Right cardiac atrium (tissue), 5 donors: Measurements from ENCODE around the gene C3orf33. TPM values are rescaled to one million over a fixed set of nuclear protein-coding genes. Genes with fewer than 3 reads are reported as not detected.
A peak's percentile ranks its signal among the peaks of the same experiment; 100 is the strongest.
"Not testable (repeated sequence)": the region's sequence is repeated elsewhere in the genome, so short reads cannot be mapped to it uniquely, and the experiment has no call there.

Experiments
- ATAC-seq, 2 donors: fragments of 200-7000 bp; cut with Tn5 transposase; one replicate each; pipeline versions ENCODE4 v1.8.0 to v1.9.1; 2020; ENCODE audit warnings: moderate library complexity in 2 of 2, mild to moderate bottlenecking in 1 of 2
- DNase-seq, 3 donors: peaks; one replicate each; pipeline ENCODE4 v3.0.0-alpha.2; 2020
- H3K27ac ChIP-seq: one replicate; pipeline ENCODE4 v1.5.1; 2013; ENCODE audit warnings: mild to moderate bottlenecking, low read length, control low read depth, moderate library complexity
- H3K27me3 ChIP-seq: one replicate; pipeline ENCODE4 v1.6.1; 2013; ENCODE audit not compliant: control insufficient read depth, insufficient read depth
- H3K4me1 ChIP-seq: one replicate; pipeline ENCODE4 v1.6.1; 2013; ENCODE audit warnings: low read length; ENCODE audit not compliant: control insufficient read depth, insufficient read depth
- H3K4me3 ChIP-seq: one replicate; pipeline ENCODE4 v1.5.1; 2013; ENCODE audit warnings: low read length, control low read depth
- H3K9me3 ChIP-seq: one replicate; pipeline ENCODE4 v1.6.1; 2013; ENCODE audit warnings: low read length; ENCODE audit not compliant: control insufficient read depth
- WGBS: extraction: QIAGEN DNeasy Blood & Tissue Kit; methylation state at CpG from one replicate; pipeline ENCODE4 v1.1.7; 2013; 5-methylcytosine and 5-hydroxymethylcytosine counted together
- intact Hi-C, 4 donors: fragments of 100-400 bp; cut with DNase I; formaldehyde crosslinking; loops; one replicate each; pipeline versions ENCODE4 v1.11.0 to v1.14.0; 2022 to 2023
- polyA plus RNA-seq: library from polyadenylated mRNA; stranded (reverse); fragments of 200-250 nt; gene quantifications from one replicate; pipeline ENCODE4 v1.2.3, GENCODE V29; 2013
- total RNA-seq, 4 donors: library from RNA; stranded (reverse); fragmentation: NEBNext Ultra II Directional; extraction: Animal tissue kit (Norgen Biotek cat#: 25700); gene quantifications; one replicate each; pipeline ENCODE4 v1.2.1, GENCODE V29; 2021
- donor health status: healthy with polysubstance abuse.
- donor health status: DM: no; HTN: yes; CAD: no.
- donor health status: DM: no; HTN: no; CAD: no.
- donor health status: DM: no; HTN: yes; CAD: no; lungs with severe emphysema.
- donor health status: DM: yes; HTN: yes; CAD: no.

The C3orf33 gene
- total and polyA plus RNA-seq, 5 donors, result 6.0 to 11.0 (median 7.9) TPM

- ATAC-seq, H3K27ac ChIP-seq, H3K4me1 ChIP-seq, H3K27me3 ChIP-seq, H3K4me3 ChIP-seq, DNase-seq, intact Hi-C loops, H3K9me3 ChIP-seq: not testable (repeated sequence)
- WGBS, result 97% methylated on average over 13 of the region's 13 CpGs
Observed at GRCh38 chr3:155828490-155829098, 22.5 kb upstream of the C3orf33 start.

GRCh38 chr3:155815030-155815545, 9.0 kb upstream of the C3orf33 start:
- ATAC-seq (no peak), DNase-seq (no peak)
- H3K27ac ChIP-seq, result no peak overlapping the region
- intact Hi-C loops, result no loop called here
- no peaks in the 10 kb centered on the region for H3K4me1 ChIP-seq
- H3K27me3 ChIP-seq, result no peaks in the 10 kb centered on the region
- H3K9me3 ChIP-seq, result no peaks in the 10 kb centered on the region
- no peak overlapping the region for H3K4me3 ChIP-seq

DNA sequence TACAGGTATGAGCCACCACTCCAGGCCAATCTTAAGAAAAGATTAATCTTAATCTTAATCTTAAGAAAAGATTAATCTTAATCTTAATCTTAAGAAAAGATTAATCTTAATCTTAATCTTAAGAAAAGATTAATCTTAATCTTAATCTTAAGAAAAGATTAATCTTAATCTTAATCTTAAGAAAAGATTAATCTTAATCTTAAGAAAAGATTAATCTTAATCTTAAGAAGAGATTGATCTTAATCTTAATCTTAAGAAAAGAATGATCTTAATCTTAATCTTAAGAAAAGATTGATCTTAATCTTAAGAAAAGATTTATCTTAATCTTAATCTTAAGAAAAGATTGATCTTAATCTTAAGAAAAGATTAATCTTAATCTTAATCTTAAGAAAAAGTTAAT, 7.1 kb upstream of the C3orf33 start:
- H3K27me3 ChIP-seq, H3K9me3 ChIP-seq, intact Hi-C loops, DNase-seq, H3K4me1 ChIP-seq, H3K27ac ChIP-seq, ATAC-seq, H3K4me3 ChIP-seq: not testable (repeated sequence)

DNA sequence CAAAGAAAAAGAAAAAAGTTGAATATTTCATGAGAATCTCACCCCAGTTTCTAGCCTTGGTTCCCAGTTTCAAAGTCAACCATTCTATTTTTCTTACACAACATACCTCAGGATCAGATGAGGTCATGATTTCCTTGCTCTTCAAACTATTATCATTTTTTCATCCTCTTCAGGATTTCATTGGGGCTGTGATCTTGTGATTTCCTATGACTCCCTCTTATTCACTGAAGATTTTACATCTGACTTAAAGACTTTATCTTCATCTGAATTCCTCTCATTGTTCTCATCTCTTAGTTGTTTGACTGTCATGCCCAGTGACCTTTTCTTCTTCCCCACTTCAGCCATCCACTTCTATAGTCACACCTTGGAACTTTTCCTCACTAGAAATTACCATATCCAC, 3.1 kb upstream of the C3orf33 start:
- ATAC-seq, result no peak
- H3K9me3 ChIP-seq, result no peaks in the 10 kb centered on the region
- H3K27me3 ChIP-seq, result no peaks in the 10 kb centered on the region
- no peaks in the 10 kb centered on the region for H3K4me1 ChIP-seq
- intact Hi-C loops, result loop anchor here in 1 of 4 donors (10.0 kb wide), 1 partner anchor 66 kb away; the partner anchor contains the start of gene GMPS
- no peak overlapping the region for H3K27ac ChIP-seq
- DNase-seq, result no peak
- H3K4me3 ChIP-seq, result no peak overlapping the region

DNA sequence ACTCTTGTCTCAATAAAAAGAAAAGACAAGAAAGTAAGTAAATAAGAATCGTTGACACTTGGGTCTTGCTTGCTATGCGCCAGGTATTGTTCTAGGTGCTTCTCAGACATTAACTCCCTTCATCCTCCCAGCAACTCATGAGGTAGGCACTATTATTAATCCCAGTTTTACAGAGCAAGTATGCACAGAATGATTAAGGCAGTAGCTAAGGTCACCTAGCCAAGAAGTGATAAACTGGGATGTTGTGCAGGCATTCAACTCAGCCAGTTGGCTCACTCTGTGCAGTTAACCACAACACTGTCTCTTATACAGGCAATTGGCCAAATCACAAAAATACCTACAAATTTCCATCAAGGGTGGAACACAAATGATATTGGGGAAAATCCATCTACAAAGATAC, 1.7 kb upstream of the C3orf33 start:
- DNase-seq (no peak), ATAC-seq (no peak)
- Histone ChIP-seq H3K4me1 (no peaks in the 10 kb centered on the region), H3K27me3 (no peaks in the 10 kb centered on the region), H3K9me3 (no peaks in the 10 kb centered on the region), H3K27ac (no peak overlapping the region), H3K4me3 (no peak overlapping the region)
- intact Hi-C loops, result loop anchor here in 1 of 4 donors (10.0 kb wide), 1 partner anchor 67 kb away; the partner anchor contains the start of gene GMPS
- WGBS, result 96% methylated on average over 2 of the region's 2 CpGs

GRCh38 chr3:155805204-155805801, 775 bp downstream of the C3orf33 start:
- peak overlapping the region; percentile 65 for H3K4me3 ChIP-seq
- no peaks in the 10 kb centered on the region for H3K9me3 ChIP-seq
- DNase-seq, result peak; percentile 40 to 64 (median 61)
- WGBS, result 44% methylated on average over 15 of the region's 15 CpGs
- peak; percentile 71 to 86 for ATAC-seq
- no peak overlapping the region for H3K27ac ChIP-seq
- intact Hi-C loops, result loop anchor here in 1 of 4 donors (10.0 kb wide), 1 partner anchor 69 kb away; the partner anchor contains the start of gene GMPS
- H3K4me1 ChIP-seq, result no peaks in the 10 kb centered on the region
- no peaks in the 10 kb centered on the region for H3K27me3 ChIP-seq

DNA sequence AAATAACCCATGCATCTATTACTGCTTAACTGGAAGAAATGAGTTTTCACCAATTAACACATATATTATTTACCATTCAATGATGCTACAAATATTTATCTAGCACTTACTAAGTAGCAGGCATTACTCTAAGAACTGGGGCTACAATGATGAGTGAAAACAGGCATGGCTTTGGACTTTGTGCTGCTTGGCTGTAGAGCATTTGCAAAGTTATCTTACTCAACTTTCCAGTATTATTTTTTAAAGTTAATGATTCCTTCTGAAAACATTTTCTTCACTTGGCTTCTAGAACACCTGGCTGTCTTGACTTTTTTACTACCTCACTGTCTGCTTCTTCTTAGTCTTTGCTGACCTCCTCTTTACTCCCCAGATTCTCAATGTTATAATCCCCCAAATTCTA, 1.8 kb downstream of the C3orf33 start:
- no peak overlapping the region for H3K4me3 ChIP-seq
- no peaks in the 10 kb centered on the region for H3K4me1 ChIP-seq
- no peak for DNase-seq
- H3K27ac ChIP-seq, result no peak overlapping the region
- no peaks in the 10 kb centered on the region for H3K27me3 ChIP-seq
- ATAC-seq, result no peak
- H3K9me3 ChIP-seq, result no peaks in the 10 kb centered on the region
- intact Hi-C loops, result loop anchor here in 1 of 4 donors (10.0 kb wide), 1 partner anchor 70 kb away; the partner anchor contains the start of gene GMPS

- WGBS, result 91% methylated on average over 1 of the region's 1 CpG
- no peak overlapping the region for H3K4me3 ChIP-seq
- H3K27me3 ChIP-seq, result no peaks in the 10 kb centered on the region
- H3K4me1 ChIP-seq, result no peaks in the 10 kb centered on the region
- no peak for DNase-seq
- intact Hi-C loops, result no loop called here
- no peak overlapping the region for H3K27ac ChIP-seq
- no peak for ATAC-seq
- H3K9me3 ChIP-seq, result no peaks in the 10 kb centered on the region
Observed at GRCh38 chr3:155792532-155792931, 13.5 kb downstream of the C3orf33 start.

- DNase-seq, result no peak
- Histone ChIP-seq H3K9me3 (no peaks in the 10 kb centered on the region), H3K27me3 (no peaks in the 10 kb centered on the region), H3K4me3 (no peak overlapping the region), H3K4me1 (no peaks in the 10 kb centered on the region), H3K27ac (no peak overlapping the region)
- 93% methylated on average over 2 of the region's 2 CpGs for WGBS
- no peak for ATAC-seq
- intact Hi-C loops, result no loop called here
Observed at GRCh38 chr3:155791190-155791589, 14.9 kb downstream of the C3orf33 start.

DNA sequence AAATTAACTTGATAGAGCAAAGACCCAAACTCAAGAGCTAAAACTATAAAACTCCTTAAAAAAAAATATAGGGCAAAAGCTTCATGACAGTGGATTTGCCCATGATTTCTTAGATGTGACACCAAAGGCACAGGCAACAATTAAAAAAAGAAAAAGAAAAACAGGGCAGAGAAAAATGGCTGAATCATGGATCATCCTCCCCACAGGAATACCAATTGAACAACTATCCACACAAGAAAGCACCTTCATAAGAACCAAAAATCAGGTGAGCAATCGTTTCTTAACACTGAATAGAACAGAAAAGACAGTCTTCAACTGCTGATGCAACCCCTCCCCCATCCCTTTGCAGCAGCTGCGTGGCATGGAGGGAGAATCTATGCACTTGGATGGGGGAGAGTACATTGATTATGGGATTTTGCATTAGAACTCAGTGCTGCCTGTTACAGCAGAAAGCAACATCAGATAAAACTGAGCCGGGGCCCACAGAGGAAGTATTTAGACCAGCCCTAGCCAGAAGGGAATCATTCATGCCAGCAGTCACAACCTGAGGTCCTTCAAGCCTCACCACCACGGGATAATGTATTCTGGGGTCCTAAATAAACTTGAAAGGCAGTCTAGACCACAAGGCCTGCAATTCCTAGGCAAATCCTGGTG, 15.7 kb downstream of the C3orf33 start:
- Histone ChIP-seq H3K4me1 (no peaks in the 10 kb centered on the region), H3K27me3 (no peaks in the 10 kb centered on the region), H3K27ac (no peak overlapping the region), H3K9me3 (no peaks in the 10 kb centered on the region), H3K4me3 (no peak overlapping the region)
- ATAC-seq (no peak), DNase-seq (peak in 1 of 3 donors; percentile 25)
- intact Hi-C loops, result no loop called here
- WGBS, result 74% methylated on average over 4 of the region's 4 CpGs

GRCh38 chr3:155785662-155786295, 20.3 kb downstream of the C3orf33 start:
- no peaks in the 10 kb centered on the region for H3K9me3 ChIP-seq
- no peak for DNase-seq
- no peaks in the 10 kb centered on the region for H3K4me1 ChIP-seq
- no peak overlapping the region for H3K27ac ChIP-seq
- no peaks in the 10 kb centered on the region for H3K27me3 ChIP-seq
- no peak overlapping the region for H3K4me3 ChIP-seq
- no peak for ATAC-seq
- intact Hi-C loops, result no loop called here
